Liver (tissue), 3 donors: ENCODE results near the gene MYO5A.
"Not testable (repeated sequence)": the region's sequence is repeated elsewhere in the genome, so short reads cannot be mapped to it uniquely, and the experiment has no call there.

Experiments used
- FOXA1 ChIP-seq: IDR thresholded peaks from 2 replicates; pipeline ENCODE4 v1.6.1; 2016; ENCODE audit warnings: antibody characterized with exemption
- GABPA ChIP-seq, 2 donors: IDR thresholded peaks in 1 of 2; conservative IDR thresholded peaks in 1 of 2; 2 replicates each; pipeline ENCODE4 v1.6.1; 2016; ENCODE audit warnings: antibody characterized with exemption in 2 of 2, mild to moderate bottlenecking in 1 of 2, moderate library complexity in 1 of 2
- HNF4G ChIP-seq: IDR thresholded peaks from 2 replicates; pipeline ENCODE4 v1.6.1; 2016; ENCODE audit warnings: antibody characterized with exemption
- JUND ChIP-seq, 2 donors: IDR thresholded peaks; 2 replicates each; pipeline ENCODE4 v1.6.1; 2016; ENCODE audit warnings: antibody characterized with exemption in 2 of 2
- NR2F2 ChIP-seq: IDR thresholded peaks from 2 replicates; pipeline ENCODE4 v1.6.1; 2016; ENCODE audit warnings: antibody characterized with exemption
- RAD21 ChIP-seq, 2 donors: IDR thresholded peaks; 2 replicates each; pipeline ENCODE4 v1.6.1; 2016; ENCODE audit warnings: antibody characterized with exemption in 2 of 2, mild to moderate bottlenecking in 2 of 2
- RXRA ChIP-seq, 2 donors: IDR thresholded peaks; 2 replicates each; pipeline ENCODE4 v1.6.1; 2017 to 2018; ENCODE audit warnings: antibody characterized with exemption in 2 of 2, mild to moderate bottlenecking in 1 of 2
- SP1 ChIP-seq: IDR thresholded peaks from 2 replicates; pipeline ENCODE4 v1.6.1; 2018; ENCODE audit warnings: antibody characterized with exemption, mild to moderate bottlenecking
- YY1 ChIP-seq: IDR thresholded peaks from 2 replicates; pipeline ENCODE4 v1.6.1; 2016; ENCODE audit warnings: antibody characterized with exemption, mild to moderate bottlenecking
- TF ChIP-seq, protein P1 (sequence below): fragments of 150-350 bp; IDR thresholded peaks from 2 replicates; pipeline ENCODE4 v1.5.1; 2017; ENCODE audit warnings: improper control_type of control experiment, low read depth, low read length; ENCODE audit not compliant: missing input control
- TF ChIP-seq, protein P2 (sequence below): IDR thresholded peaks from 2 replicates; pipeline ENCODE4 v1.6.1; 2016; ENCODE audit warnings: antibody characterized with exemption
- TF ChIP-seq, protein P3 (sequence below): IDR thresholded peaks from 2 replicates; pipeline ENCODE4 v1.6.1; 2016; ENCODE audit warnings: antibody characterized with exemption
- TF ChIP-seq, protein P4 (sequence below): IDR thresholded peaks from 2 replicates; pipeline ENCODE4 v1.6.1; 2016; ENCODE audit warnings: antibody characterized with exemption, mild to moderate bottlenecking
- donor health status: healthy.
- donor health status: healthy.

DNA sequence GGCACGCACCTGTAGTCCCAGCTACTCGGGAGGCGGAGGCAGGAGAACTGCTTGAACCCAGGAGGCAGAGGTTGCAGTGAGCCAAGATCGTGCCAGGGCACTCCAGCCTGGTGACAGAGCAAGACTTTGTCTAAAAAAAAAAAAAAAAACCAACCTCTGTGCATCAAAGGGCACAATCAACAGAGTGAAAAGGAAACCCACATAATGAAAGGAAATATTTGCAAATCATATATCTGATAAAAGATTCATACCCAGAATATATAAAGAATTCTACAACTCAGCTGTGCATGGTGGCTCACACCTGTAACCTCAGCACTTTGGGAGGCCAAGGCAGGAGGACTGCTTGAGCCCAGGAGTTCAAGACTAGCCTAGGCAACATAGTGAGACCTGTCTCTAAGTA lies 39.2 kb downstream of the MYO5A start:
- TF ChIP-seq, protein P1, sequence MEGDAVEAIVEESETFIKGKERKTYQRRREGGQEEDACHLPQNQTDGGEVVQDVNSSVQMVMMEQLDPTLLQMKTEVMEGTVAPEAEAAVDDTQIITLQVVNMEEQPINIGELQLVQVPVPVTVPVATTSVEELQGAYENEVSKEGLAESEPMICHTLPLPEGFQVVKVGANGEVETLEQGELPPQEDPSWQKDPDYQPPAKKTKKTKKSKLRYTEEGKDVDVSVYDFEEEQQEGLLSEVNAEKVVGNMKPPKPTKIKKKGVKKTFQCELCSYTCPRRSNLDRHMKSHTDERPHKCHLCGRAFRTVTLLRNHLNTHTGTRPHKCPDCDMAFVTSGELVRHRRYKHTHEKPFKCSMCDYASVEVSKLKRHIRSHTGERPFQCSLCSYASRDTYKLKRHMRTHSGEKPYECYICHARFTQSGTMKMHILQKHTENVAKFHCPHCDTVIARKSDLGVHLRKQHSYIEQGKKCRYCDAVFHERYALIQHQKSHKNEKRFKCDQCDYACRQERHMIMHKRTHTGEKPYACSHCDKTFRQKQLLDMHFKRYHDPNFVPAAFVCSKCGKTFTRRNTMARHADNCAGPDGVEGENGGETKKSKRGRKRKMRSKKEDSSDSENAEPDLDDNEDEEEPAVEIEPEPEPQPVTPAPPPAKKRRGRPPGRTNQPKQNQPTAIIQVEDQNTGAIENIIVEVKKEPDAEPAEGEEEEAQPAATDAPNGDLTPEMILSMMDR = not testable (repeated sequence)
- TF ChIP-seq HNF4G; FOXA1; JUND (IDR thresholded peaks at IDR 0.05); RXRA (IDR thresholded peaks at IDR 0.05); RAD21 (IDR thresholded peaks at IDR 0.05); SP1; YY1; NR2F2; GABPA (IDR thresholded peaks at IDR 0.05 in 1 of 2, conservative IDR thresholded peaks at IDR 0.05 in 1 of 2): not testable (repeated sequence)
- TF ChIP-seq, protein P2, sequence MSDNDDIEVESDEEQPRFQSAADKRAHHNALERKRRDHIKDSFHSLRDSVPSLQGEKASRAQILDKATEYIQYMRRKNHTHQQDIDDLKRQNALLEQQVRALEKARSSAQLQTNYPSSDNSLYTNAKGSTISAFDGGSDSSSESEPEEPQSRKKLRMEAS = not testable (repeated sequence)
- TF ChIP-seq, protein P3, sequence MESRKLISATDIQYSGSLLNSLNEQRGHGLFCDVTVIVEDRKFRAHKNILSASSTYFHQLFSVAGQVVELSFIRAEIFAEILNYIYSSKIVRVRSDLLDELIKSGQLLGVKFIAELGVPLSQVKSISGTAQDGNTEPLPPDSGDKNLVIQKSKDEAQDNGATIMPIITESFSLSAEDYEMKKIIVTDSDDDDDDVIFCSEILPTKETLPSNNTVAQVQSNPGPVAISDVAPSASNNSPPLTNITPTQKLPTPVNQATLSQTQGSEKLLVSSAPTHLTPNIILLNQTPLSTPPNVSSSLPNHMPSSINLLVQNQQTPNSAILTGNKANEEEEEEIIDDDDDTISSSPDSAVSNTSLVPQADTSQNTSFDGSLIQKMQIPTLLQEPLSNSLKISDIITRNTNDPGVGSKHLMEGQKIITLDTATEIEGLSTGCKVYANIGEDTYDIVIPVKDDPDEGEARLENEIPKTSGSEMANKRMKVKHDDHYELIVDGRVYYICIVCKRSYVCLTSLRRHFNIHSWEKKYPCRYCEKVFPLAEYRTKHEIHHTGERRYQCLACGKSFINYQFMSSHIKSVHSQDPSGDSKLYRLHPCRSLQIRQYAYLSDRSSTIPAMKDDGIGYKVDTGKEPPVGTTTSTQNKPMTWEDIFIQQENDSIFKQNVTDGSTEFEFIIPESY = not testable (repeated sequence)
- TF ChIP-seq, protein P4, sequence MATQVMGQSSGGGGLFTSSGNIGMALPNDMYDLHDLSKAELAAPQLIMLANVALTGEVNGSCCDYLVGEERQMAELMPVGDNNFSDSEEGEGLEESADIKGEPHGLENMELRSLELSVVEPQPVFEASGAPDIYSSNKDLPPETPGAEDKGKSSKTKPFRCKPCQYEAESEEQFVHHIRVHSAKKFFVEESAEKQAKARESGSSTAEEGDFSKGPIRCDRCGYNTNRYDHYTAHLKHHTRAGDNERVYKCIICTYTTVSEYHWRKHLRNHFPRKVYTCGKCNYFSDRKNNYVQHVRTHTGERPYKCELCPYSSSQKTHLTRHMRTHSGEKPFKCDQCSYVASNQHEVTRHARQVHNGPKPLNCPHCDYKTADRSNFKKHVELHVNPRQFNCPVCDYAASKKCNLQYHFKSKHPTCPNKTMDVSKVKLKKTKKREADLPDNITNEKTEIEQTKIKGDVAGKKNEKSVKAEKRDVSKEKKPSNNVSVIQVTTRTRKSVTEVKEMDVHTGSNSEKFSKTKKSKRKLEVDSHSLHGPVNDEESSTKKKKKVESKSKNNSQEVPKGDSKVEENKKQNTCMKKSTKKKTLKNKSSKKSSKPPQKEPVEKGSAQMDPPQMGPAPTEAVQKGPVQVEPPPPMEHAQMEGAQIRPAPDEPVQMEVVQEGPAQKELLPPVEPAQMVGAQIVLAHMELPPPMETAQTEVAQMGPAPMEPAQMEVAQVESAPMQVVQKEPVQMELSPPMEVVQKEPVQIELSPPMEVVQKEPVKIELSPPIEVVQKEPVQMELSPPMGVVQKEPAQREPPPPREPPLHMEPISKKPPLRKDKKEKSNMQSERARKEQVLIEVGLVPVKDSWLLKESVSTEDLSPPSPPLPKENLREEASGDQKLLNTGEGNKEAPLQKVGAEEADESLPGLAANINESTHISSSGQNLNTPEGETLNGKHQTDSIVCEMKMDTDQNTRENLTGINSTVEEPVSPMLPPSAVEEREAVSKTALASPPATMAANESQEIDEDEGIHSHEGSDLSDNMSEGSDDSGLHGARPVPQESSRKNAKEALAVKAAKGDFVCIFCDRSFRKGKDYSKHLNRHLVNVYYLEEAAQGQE = not testable (repeated sequence)
